IPS-18c (cell line): Measurements from ENCODE around the gene LAGE3.
A peak's percentile ranks its signal among the peaks of the same experiment; 100 is the strongest.
"Not testable (repeated sequence)": the region's sequence is repeated elsewhere in the genome, so short reads cannot be mapped to it uniquely, and the experiment has no call there.

ENCODE experiments used
- H3K4me3 ChIP-seq: 2 replicates; pipeline ENCODE4 v1.7.0; 2013; ENCODE audit warnings: low read depth, mild to moderate bottlenecking, low read length, moderate library complexity; ENCODE audit not compliant: insufficient read depth
- H3K9me3 ChIP-seq: one replicate; pipeline ENCODE4 v1.6.1; 2013; ENCODE audit warnings: mild to moderate bottlenecking, low read length, moderate library complexity; ENCODE audit not compliant: control insufficient read depth, insufficient read depth

Gene LAGE3

GRCh38 chrX:154506483-154507332 lies 27.6 kb upstream of the LAGE3 start:
- Histone ChIP-seq H3K9me3 (peaks cover 19% of the 10 kb centered on the region), H3K4me3 (no peak overlapping the region)

GRCh38 chrX:154505734-154506133 lies 26.7 kb upstream of the LAGE3 start:
- Histone ChIP-seq H3K9me3 (peaks cover 19% of the 10 kb centered on the region), H3K4me3 (no peak overlapping the region)

GRCh38 chrX:154502989-154503388 lies 23.9 kb upstream of the LAGE3 start:
- H3K4me3 ChIP-seq: no peak overlapping the region

GRCh38 chrX:154502098-154502497 lies 23.0 kb upstream of the LAGE3 start:
- no peak overlapping the region for H3K4me3 ChIP-seq
- peaks cover 16% of the 10 kb centered on the region for H3K9me3 ChIP-seq

More at GRCh38 chrX:154502989-154503388, 23.9 kb upstream of the LAGE3 start:
- H3K9me3 ChIP-seq: peaks cover 17% of the 10 kb centered on the region

- H3K4me3 ChIP-seq: not testable (repeated sequence)
- peaks cover 11% of the 10 kb centered on the region for H3K9me3 ChIP-seq
Observed at GRCh38 chrX:154501423-154501822, 22.3 kb upstream of the LAGE3 start.

GRCh38 chrX:154496591-154497137 lies 17.6 kb upstream of the LAGE3 start:
- H3K9me3 ChIP-seq, H3K4me3 ChIP-seq: not testable (repeated sequence)

GRCh38 chrX:154495472-154495922 lies 16.4 kb upstream of the LAGE3 start:
- H3K9me3 ChIP-seq: peaks cover 13% of the 10 kb centered on the region
- no peak overlapping the region for H3K4me3 ChIP-seq

- Histone ChIP-seq H3K9me3 (peaks cover 13% of the 10 kb centered on the region), H3K4me3 (no peak overlapping the region)
Observed at GRCh38 chrX:154494715-154495114, 15.6 kb upstream of the LAGE3 start.

GRCh38 chrX:154490414-154491083 lies 11.5 kb upstream of the LAGE3 start, which contains the start of gene SLC10A3:
TSS of gene SLC10A3 (minus strand) at chrX:154490629. CDS start at chrX:154488940, 1,689 bp downstream.
- peaks cover 16% of the 10 kb centered on the region for H3K9me3 ChIP-seq
- peak within 1 kb of the TSS; percentile 49 for H3K4me3 ChIP-seq

- H3K4me3 ChIP-seq: peak overlapping the region; percentile 42
- H3K9me3 ChIP-seq: peaks cover 16% of the 10 kb centered on the region
Observed at GRCh38 chrX:154490021-154490413, 10.9 kb upstream of the LAGE3 start.

GRCh38 chrX:154489182-154489581 lies 10.1 kb upstream of the LAGE3 start:
- H3K4me3 ChIP-seq: no peak overlapping the region

GRCh38 chrX:154488336-154489075 lies 9.4 kb upstream of the LAGE3 start:
- H3K4me3 ChIP-seq: 0 out of 2 replicates have a peak overlapping the region, but pooled peaks have one; percentile 15
- H3K9me3 ChIP-seq: peaks cover 13% of the 10 kb centered on the region

More at GRCh38 chrX:154489182-154489581, 10.1 kb upstream of the LAGE3 start:
- H3K9me3 ChIP-seq: peaks cover 15% of the 10 kb centered on the region

GRCh38 chrX:154487518-154488290 lies 8.6 kb upstream of the LAGE3 start:
- H3K4me3 ChIP-seq: no peak overlapping the region; the same call in 1 of the 2 replicates
- peaks cover 13% of the 10 kb centered on the region for H3K9me3 ChIP-seq

- Histone ChIP-seq H3K4me3 (peak within 1 kb of the TSS; percentile 44), H3K9me3 (peaks cover 18% of the 10 kb centered on the region)
Observed at GRCh38 chrX:154486396-154487207, 7.5 kb upstream of the LAGE3 start, which contains the start of gene UBL4A. TSS of gene UBL4A (minus strand) at chrX:154486615. CDS start at chrX:154486584, 31 bp downstream.

GRCh38 chrX:154486052-154486395 lies 6.9 kb upstream of the LAGE3 start:
- Histone ChIP-seq H3K9me3 (peaks cover 18% of the 10 kb centered on the region), H3K4me3 (peak overlapping the region; percentile 44)
